HG03457 (cell line): Measurements from ENCODE around the gene JMJD8.

ENCODE experiments used
- ATAC-seq: cut with Tn5 transposase; IDR thresholded peaks from one replicate; pipeline ENCODE4 v1.9.1; 2021; ENCODE audit warnings: moderate number of reproducible peaks; ENCODE audit not compliant: unreplicated experiment

Gene JMJD8

DNA sequence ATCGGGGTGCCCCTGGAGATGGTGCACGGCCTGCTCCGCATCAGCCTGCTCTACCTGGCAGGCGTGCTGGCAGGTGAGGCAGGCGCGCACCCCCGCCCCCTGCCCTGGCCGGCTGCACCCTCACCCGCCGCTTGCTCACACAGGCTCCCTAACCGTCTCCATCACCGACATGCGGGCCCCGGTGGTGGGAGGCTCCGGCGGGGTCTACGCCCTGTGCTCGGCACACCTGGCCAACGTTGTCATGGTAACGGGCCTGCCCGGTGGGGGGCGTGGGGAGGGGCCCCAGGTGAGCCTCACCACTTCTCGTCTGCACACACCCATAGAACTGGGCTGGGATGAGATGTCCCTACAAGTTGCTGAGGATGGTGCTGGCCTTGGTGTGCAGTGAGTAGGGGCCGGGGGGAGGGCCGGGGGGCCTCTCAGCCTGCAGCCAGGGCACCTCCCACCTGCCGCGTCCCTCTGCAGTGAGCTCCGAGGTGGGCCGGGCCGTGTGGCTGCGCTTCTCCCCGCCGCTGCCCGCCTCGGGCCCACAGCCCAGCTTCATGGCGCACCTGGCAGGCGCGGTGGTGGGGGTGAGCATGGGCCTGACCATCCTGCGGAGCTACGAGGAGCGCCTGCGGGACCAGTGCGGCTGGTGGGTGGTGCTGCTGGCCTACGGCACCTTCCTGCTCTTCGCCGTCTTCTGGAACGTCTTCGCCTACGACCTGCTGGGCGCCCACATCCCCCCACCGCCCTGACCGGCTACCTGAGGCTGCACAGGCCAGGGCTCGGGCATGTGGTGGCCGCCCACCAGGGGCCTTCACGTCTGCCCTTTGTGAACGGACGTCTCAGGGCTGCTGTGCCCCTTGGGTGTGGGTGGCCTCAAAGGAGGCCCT lies 6.6 kb downstream of the JMJD8 start:
- ATAC-seq = no peak

DNA sequence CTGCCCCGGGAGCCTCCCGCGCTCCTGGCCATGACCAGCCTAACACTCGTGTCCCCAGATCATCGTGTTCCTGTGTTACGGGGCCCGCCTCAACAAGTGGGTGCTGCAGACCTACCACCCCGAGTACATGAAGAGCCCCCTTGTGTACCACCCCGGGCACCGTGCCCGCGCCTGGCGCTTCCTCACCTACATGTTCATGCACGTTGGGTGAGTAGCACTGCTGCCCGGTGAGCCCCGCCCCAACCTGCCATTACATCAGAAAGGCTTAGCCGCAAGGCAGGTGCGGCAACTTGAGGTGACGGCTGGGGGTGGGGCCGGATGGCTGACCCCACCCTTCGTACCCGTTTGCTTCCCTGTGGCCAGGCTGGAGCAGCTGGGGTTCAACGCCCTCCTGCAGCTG lies 7.2 kb downstream of the JMJD8 start:
- no peak for ATAC-seq

DNA sequence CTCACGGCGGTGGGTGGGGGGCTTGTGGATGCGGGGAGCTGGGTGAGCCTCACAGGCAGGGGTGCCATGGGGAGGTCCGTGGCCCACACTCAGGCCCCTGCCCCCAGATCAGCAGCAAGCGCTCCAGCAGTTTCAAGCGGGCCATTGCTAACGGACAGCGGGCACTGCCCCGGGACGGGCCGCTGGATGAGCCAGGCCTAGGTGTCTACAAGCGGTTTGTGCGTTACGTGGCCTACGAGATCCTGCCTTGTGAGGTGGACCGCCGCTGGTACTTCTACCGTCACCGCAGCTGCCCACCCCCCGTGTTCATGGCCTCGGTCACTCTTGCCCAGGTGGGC lies 7.6 kb downstream of the JMJD8 start:
- ATAC-seq = no peak

DNA sequence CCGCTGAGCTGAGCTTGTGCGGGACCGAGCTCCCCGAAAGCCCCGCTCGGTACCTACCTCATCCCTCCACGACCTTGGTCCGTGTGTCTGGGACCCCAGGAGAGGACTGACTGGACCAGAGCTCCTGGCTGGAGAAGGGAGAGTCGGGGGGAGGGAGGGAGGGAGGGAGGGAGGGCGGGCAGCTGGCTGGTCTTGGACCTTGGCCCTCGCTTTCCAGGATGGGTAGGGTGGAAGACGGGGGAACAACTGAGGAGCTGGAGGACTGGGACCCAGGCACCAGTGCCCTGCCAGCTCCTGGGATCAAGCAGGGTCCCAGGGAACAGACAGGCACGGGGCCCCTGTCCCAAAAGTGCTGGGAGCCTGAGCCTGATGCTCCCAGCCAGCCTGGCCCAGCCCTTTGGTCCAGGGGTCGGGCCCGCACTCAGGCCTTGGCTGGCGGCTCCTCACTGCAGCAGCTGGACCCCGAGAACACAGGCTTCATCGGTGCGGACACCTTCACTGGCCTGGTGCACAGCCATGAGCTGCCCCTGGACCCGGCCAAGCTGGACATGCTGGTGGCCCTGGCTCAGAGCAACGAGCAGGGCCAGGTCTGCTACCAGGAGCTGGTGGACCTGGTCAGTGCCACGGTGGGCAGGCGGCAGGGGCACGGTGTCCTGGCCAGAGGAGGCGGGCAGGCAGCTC lies 8.1 kb downstream of the JMJD8 start:
- no peak for ATAC-seq

DNA sequence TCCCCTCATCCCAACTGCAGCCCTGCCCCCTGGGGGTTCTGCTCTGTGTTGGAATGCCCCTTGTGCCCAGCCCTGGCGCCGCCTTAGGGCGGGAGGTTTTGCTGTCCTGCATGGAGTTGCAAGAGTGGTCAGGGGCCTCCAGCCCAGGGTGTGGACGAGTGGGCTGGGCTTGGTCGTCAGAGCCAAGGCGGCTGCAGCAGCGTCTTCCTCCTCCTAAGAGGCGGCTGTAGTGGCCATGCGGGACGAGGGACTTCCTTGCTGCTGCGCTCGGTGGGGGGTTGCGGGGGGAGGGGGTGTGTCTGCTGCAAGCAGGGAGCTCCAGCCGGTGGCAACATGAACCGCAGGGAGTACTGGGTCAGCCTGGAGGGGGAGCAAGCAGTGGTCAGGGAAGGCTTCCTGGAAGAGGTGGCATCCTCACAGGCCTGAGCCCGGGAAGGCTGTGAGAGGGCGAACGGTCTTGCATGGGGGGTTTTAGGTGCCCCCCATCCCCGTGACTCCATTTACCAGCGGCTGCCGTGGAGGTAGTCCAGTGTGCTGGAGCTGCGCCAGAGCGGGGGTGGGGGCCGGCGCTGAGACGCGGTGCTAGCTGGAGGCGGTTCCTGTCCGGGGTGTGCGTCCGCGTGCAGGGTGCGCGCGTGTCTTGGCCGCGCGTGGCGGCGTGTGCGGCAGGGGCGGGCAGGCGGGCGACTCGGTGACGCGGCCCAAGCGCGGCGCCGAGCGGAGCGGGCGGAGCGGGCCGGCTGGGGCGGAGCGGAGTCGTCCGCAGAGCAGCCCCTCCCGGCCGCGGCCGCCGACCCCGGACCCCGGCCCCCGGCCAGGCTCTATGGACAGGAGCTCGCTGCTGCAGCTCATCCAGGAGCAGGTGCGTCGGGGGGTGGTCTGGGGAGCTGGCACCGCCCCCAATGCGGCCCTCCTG lies 8.9 kb downstream of the JMJD8 start, which contains the start of gene RHBDL1:
RHBDL1 (plus strand) TSS at position 704 of the 916 bp plus-strand sequence; CDS start at position 824, 120 bp downstream.
- ATAC-seq = no peak

DNA sequence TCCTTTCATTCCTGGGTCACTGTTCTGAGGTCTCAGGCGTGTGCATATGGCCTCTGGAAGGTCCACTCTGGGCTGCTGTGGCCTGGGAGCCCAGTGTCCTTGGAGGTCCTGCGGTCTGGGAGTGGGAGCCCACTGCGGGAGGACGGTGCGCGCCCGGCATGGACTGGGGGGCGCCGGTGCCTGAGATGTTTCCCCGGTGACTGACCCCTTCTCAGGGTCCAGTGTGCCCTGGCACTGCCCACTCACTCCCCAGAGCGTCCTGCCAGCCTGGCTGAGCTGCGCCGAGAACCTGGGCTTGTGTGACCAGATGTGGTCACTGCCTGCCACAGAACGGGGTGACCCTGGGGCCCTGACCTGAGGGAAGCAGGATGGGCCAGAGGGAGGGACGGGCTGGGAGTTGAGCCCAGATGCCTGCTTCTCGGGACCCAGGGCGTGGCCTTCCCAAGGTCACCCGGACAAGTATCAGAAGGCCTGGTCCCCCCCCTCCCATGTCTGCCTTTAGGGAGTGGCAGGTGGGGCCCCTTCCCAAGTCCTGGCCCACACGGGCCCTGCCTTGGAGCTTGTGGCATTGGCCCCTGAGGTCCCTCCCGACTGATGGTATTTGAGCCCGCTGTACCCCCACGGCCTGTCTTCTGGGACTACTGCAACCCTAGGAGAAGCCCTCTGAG lies 9.8 kb downstream of the JMJD8 start:
- no peak for ATAC-seq

DNA sequence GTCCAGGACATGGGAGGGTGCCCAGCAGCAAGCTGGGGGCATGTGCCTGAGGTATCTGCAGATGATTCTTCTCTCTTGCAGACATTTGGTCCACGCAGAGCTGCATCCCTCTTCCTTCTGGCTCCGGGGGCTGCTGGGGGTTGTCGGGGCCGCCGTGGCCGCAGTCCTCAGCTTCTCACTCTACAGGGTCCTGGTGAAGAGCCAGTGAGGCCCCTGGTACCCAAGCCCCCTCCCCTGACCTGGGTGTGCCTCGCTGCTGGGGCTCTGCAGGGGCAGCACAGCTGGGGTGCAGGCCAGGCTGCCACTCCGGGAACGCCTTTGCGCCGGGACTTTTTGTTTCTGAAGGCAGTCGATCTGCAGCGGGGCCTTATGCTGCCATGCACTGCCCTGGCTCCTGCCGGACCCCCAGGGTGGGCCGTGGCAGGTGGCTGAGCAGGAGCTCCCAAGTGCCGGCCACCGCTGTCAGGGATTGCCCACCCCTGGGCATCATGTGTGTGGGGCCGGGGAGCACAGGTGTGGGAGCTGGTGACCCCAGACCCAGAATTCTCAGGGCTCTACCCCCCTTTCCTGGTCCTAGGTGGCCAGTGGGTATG lies 10.6 kb downstream of the JMJD8 start:
- ATAC-seq = no peak

DNA sequence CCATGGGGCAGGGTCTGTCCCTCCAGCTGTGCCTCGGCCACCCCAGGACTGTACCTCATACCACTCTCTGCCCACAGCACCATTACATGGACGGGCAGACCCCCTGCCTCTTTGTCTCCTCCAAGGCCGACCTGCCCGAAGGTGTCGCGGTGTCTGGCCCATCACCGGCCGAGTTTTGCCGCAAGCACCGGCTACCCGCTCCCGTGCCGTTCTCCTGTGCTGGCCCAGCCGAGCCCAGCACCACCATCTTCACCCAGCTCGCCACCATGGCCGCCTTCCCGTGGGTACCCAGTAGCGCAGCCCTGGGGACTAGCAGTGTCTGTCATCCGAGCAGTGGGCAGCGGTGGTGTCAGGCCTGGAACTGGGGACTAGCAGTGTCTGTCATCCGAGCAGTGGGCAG lies 11.3 kb downstream of the JMJD8 start:
- ATAC-seq = no peak

DNA sequence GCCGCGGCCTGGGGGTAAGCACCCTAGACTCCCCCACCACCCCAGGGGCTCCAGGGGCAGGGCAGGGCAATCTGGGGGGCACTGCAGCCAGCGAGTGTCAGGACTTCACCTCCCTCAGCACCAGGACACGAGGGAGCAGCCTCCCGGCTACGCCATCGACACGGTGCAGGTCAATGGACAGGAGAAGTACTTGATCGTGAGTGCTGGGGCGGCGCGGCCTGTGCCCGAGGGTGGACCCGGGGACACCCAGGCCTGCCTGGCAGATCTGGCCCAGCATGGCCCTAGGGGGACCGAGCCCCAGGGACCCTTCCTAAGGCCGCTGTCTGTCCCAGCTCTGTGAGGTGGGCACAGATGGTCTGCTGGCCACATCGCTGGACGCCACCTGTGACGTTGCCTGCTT lies 11.8 kb downstream of the JMJD8 start:
- ATAC-seq = no peak

DNA sequence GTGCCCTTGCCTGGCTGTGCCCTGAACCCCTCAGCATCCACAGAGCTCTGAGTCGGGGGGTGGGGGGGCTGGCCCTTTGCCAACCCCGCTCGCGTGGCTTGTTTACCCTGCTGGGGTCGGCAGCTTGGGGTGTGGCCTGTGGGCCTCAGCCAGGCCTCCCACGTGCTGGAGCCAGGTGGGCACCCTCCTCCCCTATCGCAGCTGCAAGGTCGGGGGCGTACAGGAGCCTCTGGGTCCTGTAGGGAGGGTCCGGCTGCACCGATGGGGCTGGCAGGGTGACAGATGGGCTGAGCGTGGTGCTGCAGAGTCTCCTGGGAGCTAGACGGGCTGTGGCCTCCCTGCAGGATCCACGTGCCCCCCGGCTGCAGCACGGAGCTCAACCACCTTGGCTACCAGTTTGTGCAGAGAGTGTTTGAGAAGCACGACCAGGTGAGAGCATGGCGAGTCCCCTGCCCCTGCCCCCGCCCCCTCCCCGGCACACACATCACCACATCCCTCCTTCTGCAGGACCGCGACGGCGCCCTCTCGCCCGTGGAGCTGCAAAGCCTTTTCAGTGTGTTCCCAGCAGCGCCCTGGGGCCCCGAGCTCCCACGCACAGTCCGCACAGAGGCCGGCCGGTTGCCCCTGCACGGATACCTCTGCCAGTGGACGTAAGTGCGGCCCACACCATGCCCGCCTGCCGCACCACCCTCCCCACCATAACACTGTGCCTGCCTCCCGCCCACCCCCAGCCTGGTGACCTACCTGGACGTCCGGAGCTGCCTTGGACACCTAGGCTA lies 12.6 kb downstream of the JMJD8 start:
- no peak for ATAC-seq

DNA sequence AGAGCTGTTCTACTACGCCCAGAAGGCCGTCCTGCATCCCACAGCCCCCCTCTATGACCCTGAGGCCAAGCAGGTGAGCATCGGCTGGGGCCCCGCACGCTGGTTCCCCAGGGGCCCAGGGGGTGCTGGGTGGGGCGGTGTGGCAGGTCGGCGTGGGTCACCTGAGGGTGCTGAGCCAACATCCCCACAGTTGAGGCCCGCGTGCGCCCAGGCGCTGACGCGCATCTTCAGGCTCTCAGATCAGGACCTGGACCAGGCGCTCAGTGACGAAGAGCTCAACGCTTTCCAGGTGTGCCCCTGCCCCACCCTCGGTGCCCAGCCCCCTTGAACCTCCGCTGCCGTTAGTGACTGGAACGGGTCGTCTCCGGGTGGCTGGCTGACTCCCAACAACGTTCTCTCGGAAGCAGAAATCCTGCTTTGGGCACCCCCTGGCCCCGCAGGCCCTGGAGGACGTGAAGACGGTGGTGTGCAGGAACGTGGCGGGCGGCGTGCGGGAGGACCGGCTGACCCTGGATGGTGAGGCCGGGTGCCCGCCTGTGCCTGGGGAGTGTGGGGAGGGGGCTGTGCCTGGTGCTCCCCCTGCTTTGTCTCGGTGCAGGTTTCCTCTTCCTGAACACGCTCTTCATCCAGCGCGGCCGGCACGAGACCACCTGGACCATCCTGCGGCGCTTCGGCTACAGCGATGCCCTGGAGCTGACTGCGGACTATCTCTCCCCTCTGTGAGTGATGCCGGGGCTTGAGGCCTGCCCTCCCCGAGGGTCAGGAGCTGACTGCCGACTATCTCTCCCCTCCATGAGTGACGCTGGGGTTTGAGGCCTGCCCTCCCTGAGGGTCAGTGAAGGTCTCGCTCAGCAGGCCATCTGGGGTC lies 13.4 kb downstream of the JMJD8 start:
- ATAC-seq = no peak

DNA sequence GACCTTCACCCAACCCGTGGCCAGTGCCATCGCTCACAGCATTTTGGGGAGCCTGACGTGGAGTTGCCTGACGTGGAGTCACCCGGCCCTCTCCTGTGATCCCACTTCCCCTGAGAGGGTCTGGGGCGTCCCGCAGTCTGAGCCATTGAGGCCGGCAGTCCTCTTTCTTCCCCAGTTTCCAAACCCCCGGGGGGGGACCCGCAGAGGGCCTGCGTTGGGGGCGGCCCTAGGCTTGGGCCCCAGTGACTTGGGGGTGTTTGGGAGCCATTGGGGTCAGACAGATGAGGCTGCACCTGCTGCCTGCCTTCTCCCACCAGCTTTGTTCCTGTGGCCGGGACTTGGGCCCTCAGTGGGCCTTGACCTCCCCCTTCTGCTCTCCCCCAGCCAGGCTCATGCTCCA lies 14.5 kb downstream of the JMJD8 start:
- ATAC-seq = no peak

DNA sequence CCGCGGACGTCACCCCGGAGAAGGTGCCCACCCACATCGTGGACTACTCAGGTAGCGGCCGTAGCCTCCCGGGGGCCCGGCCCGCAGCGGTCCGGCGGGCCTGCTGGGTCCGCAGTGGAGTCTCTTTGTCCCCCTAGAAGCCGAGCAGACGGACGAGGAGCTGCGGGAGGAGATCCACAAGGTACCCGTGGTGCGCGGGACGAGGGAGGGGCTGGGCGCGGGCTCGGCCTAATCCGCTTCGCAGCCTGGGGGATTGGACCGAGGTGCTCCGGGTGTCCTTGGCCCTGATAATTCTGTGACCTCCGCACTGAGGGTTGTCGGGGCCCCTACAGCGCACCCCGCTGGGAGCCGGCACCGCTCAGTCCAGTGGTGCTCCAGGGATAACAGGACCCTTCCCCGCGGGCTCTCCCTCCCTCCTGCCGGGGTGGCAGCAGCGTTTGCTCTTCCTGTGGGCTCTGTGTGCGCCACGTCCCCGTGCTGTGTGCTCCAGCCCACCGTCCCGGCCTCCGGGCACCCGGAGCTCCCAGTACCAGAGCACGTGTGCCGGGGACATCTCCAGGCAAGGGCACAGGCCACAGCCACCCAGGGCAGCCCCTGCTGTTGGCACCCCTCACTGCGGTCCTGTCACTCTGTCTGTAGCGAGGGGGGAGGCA lies 15.5 kb downstream of the JMJD8 start:
- no peak for ATAC-seq

DNA sequence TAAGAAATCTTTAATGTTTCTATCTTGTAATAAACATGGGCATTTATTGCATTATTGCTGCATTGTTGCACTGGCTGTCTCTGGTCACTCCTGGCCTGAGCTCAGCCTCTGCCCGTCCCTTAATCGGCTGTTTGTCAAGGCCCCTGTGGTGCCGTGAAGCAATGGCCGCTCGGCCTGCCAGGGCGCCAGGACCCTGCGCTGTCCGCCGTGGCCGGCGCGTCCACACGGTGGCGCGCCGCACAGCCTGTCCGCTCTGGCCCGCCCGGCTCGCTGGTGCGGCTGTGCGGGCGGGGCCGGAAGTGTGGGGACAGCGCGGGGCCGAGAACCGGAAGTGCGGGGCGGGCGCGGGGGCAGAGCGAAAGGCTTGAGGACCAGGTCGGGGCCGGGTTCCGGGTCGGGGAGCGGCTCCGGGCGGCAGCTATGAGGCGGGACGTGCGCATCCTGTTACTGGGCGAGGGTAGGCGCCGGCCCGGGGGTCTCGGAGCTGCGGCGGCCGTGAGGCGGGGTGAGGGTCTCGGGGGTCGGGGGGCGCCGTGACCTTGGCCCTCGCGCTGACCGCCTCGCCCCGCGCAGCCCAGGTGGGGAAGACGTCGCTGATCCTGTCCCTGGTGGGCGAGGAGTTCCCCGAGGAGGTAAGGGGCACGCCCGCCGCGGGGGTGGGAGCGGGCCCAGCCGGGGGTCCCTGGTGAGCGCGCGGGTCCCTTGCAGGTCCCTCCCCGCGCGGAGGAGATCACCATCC lies 16.2 kb downstream of the JMJD8 start, which contains the start of gene RHOT2:
RHOT2 (plus strand) TSS at position 353 of the 739 bp plus-strand sequence; CDS start at position 421, 68 bp downstream.
- ATAC-seq = peak; percentile 66

DNA sequence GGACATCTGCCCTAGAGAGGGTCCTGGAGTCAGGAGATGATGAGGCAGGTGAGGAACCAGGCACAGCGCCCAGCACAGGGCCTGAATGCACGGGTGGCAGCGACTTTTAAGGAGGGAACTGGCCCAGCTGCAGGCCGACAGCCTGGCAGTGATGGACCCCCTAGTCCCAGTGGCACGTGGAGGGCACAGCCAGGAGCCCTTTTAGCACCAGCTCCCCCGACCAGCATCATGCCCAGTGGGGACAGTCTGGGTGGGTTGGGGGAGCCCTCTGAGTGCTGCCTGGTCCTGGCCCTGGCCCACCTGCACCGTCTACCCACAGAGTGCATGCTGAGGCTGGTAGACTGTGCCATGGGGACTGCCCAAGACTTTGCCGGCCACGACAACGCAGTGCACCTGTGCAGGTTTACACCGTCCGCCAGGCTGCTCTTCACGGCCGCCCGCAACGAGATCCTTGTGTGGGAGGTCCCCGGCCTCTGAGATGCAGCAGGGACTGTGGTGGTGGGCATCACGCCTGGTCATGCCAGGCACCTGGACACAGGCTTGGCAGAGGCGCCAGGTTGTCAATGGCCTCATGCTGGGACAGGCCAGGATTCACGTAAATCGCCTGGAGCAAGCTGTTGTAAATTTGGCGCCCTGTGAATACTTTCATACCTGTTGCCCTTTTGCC lies 16.9 kb downstream of the JMJD8 start:
- ATAC-seq = no peak

DNA sequence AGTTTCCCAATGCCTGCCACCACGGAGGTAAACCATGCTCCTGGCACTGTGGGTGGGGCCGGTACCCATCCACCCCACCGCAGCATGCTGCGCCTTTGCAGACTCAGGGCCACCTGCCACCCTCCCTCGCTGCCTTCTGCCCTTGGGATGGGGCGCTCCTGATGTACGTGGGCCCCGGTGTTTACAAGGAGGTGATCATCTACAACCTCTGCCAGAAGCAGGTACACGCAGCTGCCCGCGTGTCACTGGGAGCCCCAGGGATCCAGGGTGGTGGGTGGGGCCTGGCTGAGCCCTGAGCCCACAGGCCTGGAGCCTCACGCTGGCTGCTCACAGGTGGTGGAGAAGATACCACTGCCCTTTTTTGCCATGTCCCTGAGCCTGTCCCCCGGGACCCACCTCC lies 17.6 kb downstream of the JMJD8 start:
- ATAC-seq = no peak

DNA sequence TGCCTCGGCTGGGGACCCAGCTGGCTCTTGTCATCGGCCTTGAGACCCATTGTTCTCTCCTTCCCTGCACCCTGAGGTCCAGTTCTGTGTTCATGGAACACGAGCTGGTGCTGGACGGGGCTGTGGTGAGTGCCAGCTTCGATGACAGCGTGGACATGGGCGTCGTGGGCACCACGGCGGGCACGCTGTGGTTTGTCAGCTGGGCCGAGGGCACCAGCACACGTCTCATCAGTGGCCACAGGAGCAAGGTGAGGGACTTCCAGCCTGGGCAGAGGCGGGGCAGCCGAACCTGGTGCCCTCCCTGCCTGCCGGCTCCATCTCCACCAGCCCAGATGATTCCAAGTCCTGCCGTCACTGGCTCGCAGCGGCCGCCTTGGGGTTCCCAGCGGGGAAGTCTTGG lies 21.5 kb downstream of the JMJD8 start:
- ATAC-seq = no peak
